H9 (cell line): ENCODE measurements around the gene PLD5. TPM values are rescaled to one million over a fixed set of nuclear protein-coding genes. Genes with fewer than 3 reads are reported as not detected.
A peak's percentile ranks its signal among the peaks of the same experiment; 100 is the strongest.

Experiments used
- DNase-seq: peaks from one replicate; pipeline ENCODE4 v3.0.0-alpha.2; 2017
- H2AFZ ChIP-seq: one replicate; pipeline ENCODE4 v1.6.1; 2013; ENCODE audit warnings: mild to moderate bottlenecking, low read length, control low read depth, moderate library complexity
- H2AK5ac ChIP-seq: 2 replicates; pipeline ENCODE4 v1.6.1; 2013; ENCODE audit warnings: low read length, control low read depth, mixed read lengths; ENCODE audit not compliant: insufficient read length
- H2BK120ac ChIP-seq: one replicate; pipeline ENCODE4 v1.6.1; 2013; ENCODE audit warnings: low read depth, mild to moderate bottlenecking, low read length, control low read depth, inconsistent platforms; ENCODE audit not compliant: poor library complexity, severe bottlenecking
- H2BK12ac ChIP-seq: 2 replicates; pipeline ENCODE4 v1.6.1; 2013; ENCODE audit warnings: low read length, control low read depth, mixed read lengths, low read depth; ENCODE audit not compliant: insufficient read length
- H2BK15ac ChIP-seq: 2 replicates; pipeline ENCODE4 v1.6.1; 2013; ENCODE audit warnings: low read depth, low read length, control low read depth
- H2BK20ac ChIP-seq: one replicate; pipeline ENCODE4 v1.6.1; 2013; ENCODE audit warnings: low read depth, mild to moderate bottlenecking, low read length, control low read depth, inconsistent platforms; ENCODE audit not compliant: poor library complexity, severe bottlenecking
- H2BK5ac ChIP-seq: 2 replicates; pipeline ENCODE4 v1.6.1; 2013; ENCODE audit warnings: low read length, control low read depth, mixed read lengths; ENCODE audit not compliant: insufficient read length
- H3K14ac ChIP-seq: 2 replicates; pipeline ENCODE4 v1.6.1; 2013; ENCODE audit warnings: low read length, control low read depth; ENCODE audit not compliant: insufficient read depth
- H3K18ac ChIP-seq: 2 replicates; pipeline ENCODE4 v1.6.1; 2013; ENCODE audit warnings: low read depth, mild to moderate bottlenecking, mixed read lengths, low read length, control low read depth; ENCODE audit not compliant: insufficient read length
- H3K23ac ChIP-seq: 2 replicates; pipeline ENCODE4 v1.6.1; 2013; ENCODE audit warnings: low read length, control low read depth, mixed read lengths, low read depth; ENCODE audit not compliant: insufficient read length
- H3K23me2 ChIP-seq: 2 replicates; pipeline ENCODE4 v1.6.1; 2013; ENCODE audit warnings: low read depth, mild to moderate bottlenecking, mixed read lengths, low read length, control low read depth; ENCODE audit not compliant: insufficient read length, poor library complexity, severe bottlenecking
- H3K27ac ChIP-seq: 2 replicates; pipeline ENCODE4 v1.5.1; 2013; ENCODE audit warnings: low read length, control low read depth, mixed read lengths, low read depth; ENCODE audit not compliant: insufficient read length
- H3K27me3 ChIP-seq: 2 replicates; pipeline ENCODE4 v1.6.1; 2013; ENCODE audit warnings: low read length, control low read depth, inconsistent platforms; ENCODE audit not compliant: insufficient read depth
- H3K4ac ChIP-seq: 2 replicates; pipeline ENCODE4 v1.6.1; 2013; ENCODE audit warnings: low read depth, mild to moderate bottlenecking, control low read depth, inconsistent platforms, low read length, moderate library complexity
- H3K4me1 ChIP-seq: 2 replicates; pipeline ENCODE4 v1.6.1; 2013; ENCODE audit warnings: low read length, control low read depth, inconsistent platforms; ENCODE audit not compliant: insufficient read depth
- H3K4me2 ChIP-seq: 2 replicates; pipeline ENCODE4 v1.6.1; 2013; ENCODE audit warnings: low read length, control low read depth, mixed read lengths; ENCODE audit not compliant: insufficient read length, insufficient read depth
- H3K56ac ChIP-seq: 2 replicates; pipeline ENCODE4 v1.6.1; 2013; ENCODE audit warnings: low read depth, mild to moderate bottlenecking, mixed read lengths, low read length, control low read depth; ENCODE audit not compliant: insufficient read length
- H3K79me1 ChIP-seq: 2 replicates; pipeline ENCODE4 v1.6.1; 2013; ENCODE audit warnings: low read depth, mild to moderate bottlenecking, moderate library complexity, low read length, control low read depth, inconsistent platforms; ENCODE audit not compliant: insufficient read depth, poor library complexity, severe bottlenecking
- H3K79me2 ChIP-seq: 2 replicates; pipeline ENCODE4 v1.6.1; 2013; ENCODE audit warnings: low read length, control low read depth, inconsistent platforms; ENCODE audit not compliant: insufficient read depth
- H3K9ac ChIP-seq: 2 replicates; pipeline ENCODE4 v1.6.1; 2013; ENCODE audit warnings: low read length, control low read depth, mixed read lengths; ENCODE audit not compliant: insufficient read length; ENCODE audit errors: extremely low read depth
- H3K9me3 ChIP-seq: one replicate; pipeline ENCODE4 v1.6.1; 2013; ENCODE audit warnings: low read depth, low read length, inconsistent platforms; ENCODE audit not compliant: control insufficient read depth
- H3T11ph ChIP-seq: one replicate; pipeline ENCODE4 v1.6.1; 2013; ENCODE audit warnings: mild to moderate bottlenecking, low read length, control low read depth, inconsistent platforms
- H4K20me1 ChIP-seq: one replicate; pipeline ENCODE4 v1.6.1; 2013; ENCODE audit not compliant: control insufficient read depth, insufficient read length, insufficient read depth
- H4K5ac ChIP-seq: 2 replicates; pipeline ENCODE4 v1.6.1; 2013; ENCODE audit warnings: low read depth, mild to moderate bottlenecking, mixed read lengths, low read length, control low read depth; ENCODE audit not compliant: insufficient read length
- H4K8ac ChIP-seq: replicated peaks from 2 replicates; pipeline ENCODE4 v1.6.1; 2013; ENCODE audit warnings: low read length, control low read depth, mixed read lengths, low read depth; ENCODE audit not compliant: insufficient read length
- H4K91ac ChIP-seq: 2 replicates; pipeline ENCODE4 v1.6.1; 2013; ENCODE audit warnings: low read depth, mild to moderate bottlenecking, moderate library complexity, mixed read lengths, low read length, control low read depth; ENCODE audit not compliant: insufficient read length
- H3K27ac Mint-ChIP-seq, 3 experiments: 2 replicates in 2 of 3; 3 replicates in 1 of 3; pipeline ENCODE4 v1.8.0; 2020 to 2021; ENCODE audit warnings: mixed read lengths in 3 of 3, mild to moderate bottlenecking in 1 of 3, moderate library complexity in 1 of 3
- H3K27me3 Mint-ChIP-seq: 2 replicates; pipeline ENCODE4 v1.8.0; 2021; ENCODE audit warnings: low read depth, mild to moderate bottlenecking, moderate library complexity, mixed read lengths
- H3K36me3 Mint-ChIP-seq, 3 experiments: 2 replicates in 2 of 3; 3 replicates in 1 of 3; pipeline ENCODE4 v1.8.0; 2020 to 2021; ENCODE audit warnings: low read depth in 3 of 3, mixed read lengths in 3 of 3; ENCODE audit not compliant: insufficient read depth in 1 of 3
- H3K4me1 Mint-ChIP-seq, 2 experiments: 2 replicates each; pipeline ENCODE4 v1.8.0; 2020; ENCODE audit warnings: mixed read lengths in 2 of 2
- H3K4me3 Mint-ChIP-seq, 2 experiments: 2 replicates in 1 of 2; 3 replicates in 1 of 2; pipeline ENCODE4 v1.8.0; 2020 to 2021; ENCODE audit warnings: mild to moderate bottlenecking in 2 of 2, mixed read lengths in 2 of 2, moderate library complexity in 1 of 2
- H3K9me3 Mint-ChIP-seq, 2 experiments: 2 replicates in 1 of 2; 3 replicates in 1 of 2; pipeline ENCODE4 v1.8.0; 2020; ENCODE audit warnings: mild to moderate bottlenecking in 2 of 2, mixed read lengths in 2 of 2, moderate library complexity in 1 of 2
- WGBS: extraction: QIAGEN DNeasy Blood & Tissue Kit; methylation state at CpG from one replicate; pipeline ENCODE4 v1.1.7; 2013; ENCODE audit warnings: missing lambda C conversion rate, low lambda C conversion rate, mixed read lengths; ENCODE audit not compliant: insufficient read length; ENCODE audit errors: extremely low coverage; 5-methylcytosine and 5-hydroxymethylcytosine counted together
- total RNA-seq: library from RNA; stranded (reverse); gene quantifications from 2 replicates; pipeline ENCODE4 v1.2.1, GENCODE V29; 2021
- TF ChIP-seq, protein P1 (sequence below): fragments of 200-600 bp; sonication (generic); conservative IDR thresholded peaks from 3 replicates; pipeline ENCODE4 v1.8.0; 2021; ENCODE audit warnings: antibody characterized with exemption, mild to moderate bottlenecking

PLD5 gene
- total RNA-seq, 1 experiment from 2014 or later = 5.2 TPM

GRCh38 chr1:242224461-242224860 lies 300.0 kb downstream of the PLD5 start:
- no peak overlapping the region for H3K27ac ChIP-seq
- no peak overlapping the region for H4K5ac ChIP-seq
- H3K79me2 ChIP-seq = no peaks in the 10 kb centered on the region
- no peak for DNase-seq
- H3K56ac ChIP-seq = no peak overlapping the region
- H4K91ac ChIP-seq = no peak overlapping the region
- H3T11ph ChIP-seq = no peak overlapping the region
- H4K20me1 ChIP-seq = no peaks in the 10 kb centered on the region
- H3K27me3 ChIP-seq = no peaks in the 10 kb centered on the region
- TF ChIP-seq, protein P1, sequence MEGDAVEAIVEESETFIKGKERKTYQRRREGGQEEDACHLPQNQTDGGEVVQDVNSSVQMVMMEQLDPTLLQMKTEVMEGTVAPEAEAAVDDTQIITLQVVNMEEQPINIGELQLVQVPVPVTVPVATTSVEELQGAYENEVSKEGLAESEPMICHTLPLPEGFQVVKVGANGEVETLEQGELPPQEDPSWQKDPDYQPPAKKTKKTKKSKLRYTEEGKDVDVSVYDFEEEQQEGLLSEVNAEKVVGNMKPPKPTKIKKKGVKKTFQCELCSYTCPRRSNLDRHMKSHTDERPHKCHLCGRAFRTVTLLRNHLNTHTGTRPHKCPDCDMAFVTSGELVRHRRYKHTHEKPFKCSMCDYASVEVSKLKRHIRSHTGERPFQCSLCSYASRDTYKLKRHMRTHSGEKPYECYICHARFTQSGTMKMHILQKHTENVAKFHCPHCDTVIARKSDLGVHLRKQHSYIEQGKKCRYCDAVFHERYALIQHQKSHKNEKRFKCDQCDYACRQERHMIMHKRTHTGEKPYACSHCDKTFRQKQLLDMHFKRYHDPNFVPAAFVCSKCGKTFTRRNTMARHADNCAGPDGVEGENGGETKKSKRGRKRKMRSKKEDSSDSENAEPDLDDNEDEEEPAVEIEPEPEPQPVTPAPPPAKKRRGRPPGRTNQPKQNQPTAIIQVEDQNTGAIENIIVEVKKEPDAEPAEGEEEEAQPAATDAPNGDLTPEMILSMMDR = no peak
- H3K9me3 ChIP-seq = no peaks in the 10 kb centered on the region
- no peak overlapping the region for H3K23ac ChIP-seq
- H3K4me2 ChIP-seq = no peak overlapping the region
- H4K8ac ChIP-seq = no peak overlapping the region
- no peak overlapping the region for H2AFZ ChIP-seq
- no peak overlapping the region for H2BK12ac ChIP-seq
- H2AK5ac ChIP-seq = no peak overlapping the region
- no peak overlapping the region for H2BK120ac ChIP-seq
- no peak overlapping the region for H2BK15ac ChIP-seq
- Mint-ChIP-seq H3K27me3 (no peaks in the 10 kb centered on the region; the same call in 1 of the 2 replicates), H3K9me3 (peaks cover 5 to 14% of the 10 kb centered on the region in 2 experiments; a peak in 3 of 5 replicates), H3K36me3 (peaks cover 0 to 15% (median 2%) of the 10 kb centered on the region in 3 experiments; a peak in 3 of 7 replicates), H3K27ac (peak overlapping the region in 1 of 3 experiments; percentile 66; a peak in 1 of 7 replicates), H3K4me1 (peaks cover 16 to 26% of the 10 kb centered on the region in 2 experiments), H3K4me3 (no peak overlapping the region)
- H3K79me1 ChIP-seq = no peaks in the 10 kb centered on the region
- H3K18ac ChIP-seq = no peak overlapping the region
- H3K4me1 ChIP-seq = peaks cover 5% of the 10 kb centered on the region
- no peaks in the 10 kb centered on the region for H3K23me2 ChIP-seq
- H3K14ac ChIP-seq = no peak overlapping the region
- no CpG with 5 or more reads among the region's 3 CpGs for WGBS
- H3K9ac ChIP-seq = no peak overlapping the region
- no peak overlapping the region for H3K4ac ChIP-seq
- no peak overlapping the region for H2BK20ac ChIP-seq
- H2BK5ac ChIP-seq = no peak overlapping the region
